Kidney epithelial cell (primary cell): Measurements from ENCODE around the gene STXBP1. TPM values are rescaled to one million over a fixed set of nuclear protein-coding genes. Genes with fewer than 3 reads are reported as not detected.
A peak's percentile ranks its signal among the peaks of the same experiment; 100 is the strongest.

ENCODE experiments used
- DNase-seq: peaks from one replicate; pipeline ENCODE4 v3.0.0-alpha.2; 2010; ENCODE audit warnings: low read depth
- H3K27me3 ChIP-seq: 2 replicates; pipeline ENCODE4 v1.6.0; 2011; ENCODE audit warnings: low read length; ENCODE audit not compliant: control insufficient read depth, insufficient read depth
- H3K36me3 ChIP-seq: 2 replicates; pipeline ENCODE4 v1.5.1; 2011; ENCODE audit warnings: low read length; ENCODE audit not compliant: control insufficient read depth, insufficient read depth
- H3K4me3 ChIP-seq: 2 replicates; pipeline ENCODE4 v1.5.1; 2011; ENCODE audit warnings: low read depth, mild to moderate bottlenecking, control low read depth, low read length
- CTCF ChIP-seq: IDR thresholded peaks from 2 replicates; pipeline ENCODE4 v1.5.1; 2011; ENCODE audit warnings: mild to moderate bottlenecking, moderate library complexity, low read length, control low read depth, inconsistent platforms; ENCODE audit not compliant: insufficient read depth, poor library complexity, severe bottlenecking
- total RNA-seq: library from RNA; depleted of rRNA; stranded (reverse); fragments of >200 nt; gene quantifications from 2 replicates; pipeline ENCODE4 v1.2.3, GENCODE V29; 2015

STXBP1 gene
- total RNA-seq, 1 donor from 2014 or later, result 27.5 TPM

GRCh38 chr9:127585161-127585819 lies 26.8 kb upstream of the STXBP1 start:
- DNase-seq, result no peak
- Histone ChIP-seq H3K4me3 (no peak overlapping the region), H3K27me3 (no peaks in the 10 kb centered on the region), H3K36me3 (no peaks in the 10 kb centered on the region)
- no peak for TF ChIP-seq CTCF

- Histone ChIP-seq H3K27me3 (no peaks in the 10 kb centered on the region), H3K4me3 (no peak overlapping the region), H3K36me3 (no peaks in the 10 kb centered on the region)
- no peak for TF ChIP-seq CTCF
- no peak for DNase-seq
Observed at GRCh38 chr9:127586096-127586495, 26.0 kb upstream of the STXBP1 start.

- peak; percentile 89 for TF ChIP-seq CTCF
- Histone ChIP-seq H3K36me3 (no peaks in the 10 kb centered on the region), H3K4me3 (no peak overlapping the region), H3K27me3 (no peaks in the 10 kb centered on the region)
- no peak for DNase-seq
Observed at GRCh38 chr9:127586537-127586936, 25.5 kb upstream of the STXBP1 start.

GRCh38 chr9:127587966-127588365 lies 24.1 kb upstream of the STXBP1 start:
- TF ChIP-seq CTCF, result no peak
- DNase-seq, result no peak
- no peaks in the 10 kb centered on the region for H3K27me3 ChIP-seq
- no peak overlapping the region for H3K4me3 ChIP-seq
- H3K36me3 ChIP-seq, result no peaks in the 10 kb centered on the region

GRCh38 chr9:127588740-127589506 lies 23.2 kb upstream of the STXBP1 start:
- TF ChIP-seq CTCF, result no peak
- H3K4me3 ChIP-seq, result no peak overlapping the region

More at GRCh38 chr9:127588740-127589506, 23.2 kb upstream of the STXBP1 start:
- no peaks in the 10 kb centered on the region for H3K27me3 ChIP-seq
- no peak for DNase-seq
- no peaks in the 10 kb centered on the region for H3K36me3 ChIP-seq
